Measurements from ENCODE around the gene GSTO1. TPM values are rescaled to one million over a fixed set of nuclear protein-coding genes. Genes with fewer than 3 reads are reported as not detected.

The GSTO1 gene
- total and polyA plus RNA-seq, 12 donors: 108 to 262 (median 165) TPM

DNA sequence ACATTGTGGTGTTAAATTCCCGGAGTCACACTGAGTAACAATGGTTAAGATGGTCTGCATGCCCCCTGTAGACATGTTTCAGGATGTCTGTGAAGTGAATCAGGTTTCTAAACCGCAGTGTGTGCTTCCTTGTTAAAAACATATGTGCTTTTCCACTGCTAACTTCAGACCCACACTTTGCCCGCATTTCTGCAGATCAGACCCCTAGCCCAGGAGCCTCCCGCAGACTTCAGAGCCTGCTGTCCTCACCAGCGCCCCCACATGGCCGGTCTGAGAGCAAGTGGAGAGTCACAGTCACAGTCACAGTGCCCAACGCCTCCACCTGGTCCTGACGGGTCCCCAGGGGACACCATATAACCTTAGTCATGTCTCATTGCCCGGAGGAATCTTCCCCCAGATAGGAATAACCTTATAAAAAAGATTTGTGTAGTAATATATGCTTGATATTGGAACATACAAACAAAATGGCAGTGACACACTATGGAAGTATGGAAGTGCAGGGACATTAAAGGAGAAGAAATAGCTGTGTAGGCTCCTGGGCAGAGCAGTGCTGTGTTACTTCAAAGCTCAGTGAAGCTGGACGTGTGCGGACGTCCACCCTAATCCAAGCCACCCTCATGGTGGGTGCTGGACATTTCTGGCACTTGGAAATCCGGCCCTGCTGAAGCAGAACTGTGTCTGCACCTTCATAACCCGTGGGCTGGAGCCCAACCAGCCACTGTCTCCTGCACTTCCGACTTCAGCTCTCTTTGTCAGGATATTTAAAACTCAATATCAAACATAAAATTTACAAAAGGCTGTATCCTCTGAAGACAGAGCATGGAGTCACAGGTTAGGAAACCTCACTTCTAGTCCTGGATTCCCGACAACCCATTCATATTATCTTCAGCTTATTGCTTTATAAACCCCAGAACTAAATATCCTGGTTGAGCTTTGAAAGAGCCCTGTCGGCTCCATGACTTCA is 43.3 kb downstream of the GSTO1 start:
- DNase-seq: peak in 2 of 7 donors; percentile 36 to 46
- intact Hi-C loops (cut with DNase I): no loop called here
- Histone ChIP-seq H3K4me3 (no peak overlapping the region), H3K27ac (peak overlapping the region in 4 of 5 donors; percentile 1 to 92 (median 70)), H3K4me1 (replicated peaks in 1 of 2) (peaks cover 0 to 10% of the 10 kb centered on the region in 2 donors), H3K9me3 (replicated peaks in 1 of 3) (no peaks in the 10 kb centered on the region), H3K36me3 (replicated peaks in 1 of 2) (no peaks in the 10 kb centered on the region), H3K27me3 (no peaks in the 10 kb centered on the region)
- 45 to 57% (median 56%) methylated on average over 17 of the region's 17 CpGs for WGBS, 4 donors
- peak in 1 of 2 donors; percentile 6 for TF ChIP-seq POLR2A (IDR thresholded peaks at IDR 0.05)
- TF ChIP-seq, protein P1, sequence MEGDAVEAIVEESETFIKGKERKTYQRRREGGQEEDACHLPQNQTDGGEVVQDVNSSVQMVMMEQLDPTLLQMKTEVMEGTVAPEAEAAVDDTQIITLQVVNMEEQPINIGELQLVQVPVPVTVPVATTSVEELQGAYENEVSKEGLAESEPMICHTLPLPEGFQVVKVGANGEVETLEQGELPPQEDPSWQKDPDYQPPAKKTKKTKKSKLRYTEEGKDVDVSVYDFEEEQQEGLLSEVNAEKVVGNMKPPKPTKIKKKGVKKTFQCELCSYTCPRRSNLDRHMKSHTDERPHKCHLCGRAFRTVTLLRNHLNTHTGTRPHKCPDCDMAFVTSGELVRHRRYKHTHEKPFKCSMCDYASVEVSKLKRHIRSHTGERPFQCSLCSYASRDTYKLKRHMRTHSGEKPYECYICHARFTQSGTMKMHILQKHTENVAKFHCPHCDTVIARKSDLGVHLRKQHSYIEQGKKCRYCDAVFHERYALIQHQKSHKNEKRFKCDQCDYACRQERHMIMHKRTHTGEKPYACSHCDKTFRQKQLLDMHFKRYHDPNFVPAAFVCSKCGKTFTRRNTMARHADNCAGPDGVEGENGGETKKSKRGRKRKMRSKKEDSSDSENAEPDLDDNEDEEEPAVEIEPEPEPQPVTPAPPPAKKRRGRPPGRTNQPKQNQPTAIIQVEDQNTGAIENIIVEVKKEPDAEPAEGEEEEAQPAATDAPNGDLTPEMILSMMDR (IDR thresholded peaks at IDR 0.05): peak in 3 of 6 experiments; percentile 10 to 26 (median 24)

DNA sequence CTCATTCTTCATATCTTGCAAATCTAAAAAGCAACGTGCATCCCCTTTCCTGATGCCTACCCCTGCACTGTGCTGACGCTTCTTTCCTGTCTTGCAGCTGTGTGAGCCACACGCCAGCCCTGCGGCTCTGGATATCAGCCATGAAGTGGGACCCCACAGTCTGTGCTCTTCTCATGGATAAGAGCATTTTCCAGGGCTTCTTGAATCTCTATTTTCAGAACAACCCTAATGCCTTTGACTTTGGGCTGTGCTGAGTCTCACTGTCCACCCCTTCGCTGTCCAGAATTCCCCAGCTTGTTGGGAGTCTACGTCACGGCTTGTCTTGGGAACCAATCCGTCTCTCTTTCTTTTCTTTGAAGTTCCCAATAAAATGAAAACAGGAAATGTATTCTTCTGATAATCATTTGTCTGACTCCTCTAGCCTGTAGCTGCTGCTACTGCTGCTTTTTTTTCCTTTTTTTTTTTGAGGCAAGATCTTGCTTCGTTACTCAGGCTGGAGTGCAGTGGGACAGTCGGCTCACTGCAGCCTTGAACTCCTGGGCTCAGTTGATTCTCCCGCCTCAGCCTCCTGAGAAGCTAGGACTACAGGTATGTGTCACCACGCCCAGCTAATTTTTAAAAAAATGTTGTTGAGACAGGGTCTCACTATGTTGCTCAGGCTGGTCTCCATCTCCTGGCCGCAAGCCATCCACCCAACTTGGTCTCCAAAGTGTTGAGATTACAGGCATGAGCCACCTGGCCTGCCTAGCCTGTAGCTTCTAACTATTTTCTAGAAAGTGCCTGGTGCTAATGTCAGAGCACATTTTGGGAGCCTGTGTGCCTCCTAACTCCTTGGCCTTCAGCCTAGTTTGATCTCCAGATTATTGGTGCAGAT is 44.6 kb downstream of the GSTO1 start:
- 56 to 60% (median 58%) methylated on average over 13 of the region's 13 CpGs for WGBS, 4 donors
- Histone ChIP-seq H3K9me3 (replicated peaks in 1 of 3) (no peaks in the 10 kb centered on the region), H3K4me3 (no peak overlapping the region), H3K36me3 (replicated peaks in 1 of 2) (no peaks in the 10 kb centered on the region), H3K4me1 (replicated peaks in 1 of 2) (peaks cover 0 to 7% of the 10 kb centered on the region in 2 donors), H3K27ac (peak overlapping the region; percentile 51 to 92 (median 73)), H3K27me3 (no peaks in the 10 kb centered on the region)
- TF ChIP-seq, protein P1 (IDR thresholded peaks at IDR 0.05): no peak
- DNase-seq: peak in 2 of 7 donors; percentile 45 to 67
- intact Hi-C loops (cut with DNase I): no loop called here

DNA sequence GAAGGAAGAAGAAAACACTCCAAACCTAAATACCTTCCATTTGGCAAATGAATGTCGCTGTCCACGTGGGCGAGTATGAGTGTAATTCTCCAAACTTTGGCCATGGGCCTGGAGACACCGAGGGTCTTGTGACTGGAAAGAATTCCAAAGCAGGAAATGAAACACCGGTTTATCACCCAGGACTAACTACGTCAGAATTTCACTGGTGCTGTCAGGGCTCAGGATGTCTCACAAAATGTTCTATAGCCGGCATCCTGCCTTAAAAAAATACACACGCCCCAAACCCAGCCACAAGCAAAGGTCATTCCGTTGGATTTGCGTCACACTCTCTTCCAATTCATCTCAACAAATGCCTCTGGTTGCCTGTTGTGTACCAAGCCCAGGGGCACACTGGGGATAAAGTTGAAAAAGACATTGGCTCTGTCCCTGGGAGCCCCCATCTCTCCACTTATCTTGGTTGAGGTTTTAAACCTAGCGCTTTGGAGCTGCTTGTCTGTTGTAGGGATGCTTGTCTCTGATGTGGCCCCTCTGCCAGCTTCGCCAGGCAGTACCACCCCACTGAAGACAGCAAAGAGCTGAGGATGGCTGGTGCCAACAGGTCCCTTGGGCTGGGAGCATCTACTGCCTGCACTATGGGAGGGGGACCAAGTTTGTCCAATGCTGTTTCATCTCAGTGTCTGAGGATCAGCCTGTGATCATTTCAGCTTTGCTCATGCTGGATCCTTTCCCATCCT is 45.5 kb downstream of the GSTO1 start:
- Histone ChIP-seq H3K4me3 (no peak overlapping the region), H3K27ac (peak overlapping the region; percentile 51 to 92 (median 74)), H3K4me1 (replicated peaks in 1 of 2) (peaks cover 0 to 12% of the 10 kb centered on the region in 2 donors), H3K27me3 (no peaks in the 10 kb centered on the region), H3K9me3 (replicated peaks in 1 of 3) (no peaks in the 10 kb centered on the region), H3K36me3 (replicated peaks in 1 of 2) (no peaks in the 10 kb centered on the region)
- TF ChIP-seq, protein P1 (IDR thresholded peaks at IDR 0.05): no peak
- TF ChIP-seq POLR2A (IDR thresholded peaks at IDR 0.05): no peak
- intact Hi-C loops (cut with DNase I): no loop called here
- DNase-seq: peak; percentile 33 to 86 (median 59)
- 67 to 71% (median 67%) methylated on average over 11 to 12 of the region's 12 CpGs for WGBS, 4 donors

Data from adrenal gland (tissue), 12 donors.